Measurements from ENCODE around the gene SBF1. TPM values are rescaled to one million over a fixed set of nuclear protein-coding genes. Genes with fewer than 3 reads are reported as not detected.
A peak's percentile ranks its signal among the peaks of the same experiment; 100 is the strongest.
"Not testable (repeated sequence)": the region's sequence is repeated elsewhere in the genome, so short reads cannot be mapped to it uniquely, and the experiment has no call there.

The SBF1 gene
- total RNA-seq, 1 donor, result 75.1 TPM

DNA sequence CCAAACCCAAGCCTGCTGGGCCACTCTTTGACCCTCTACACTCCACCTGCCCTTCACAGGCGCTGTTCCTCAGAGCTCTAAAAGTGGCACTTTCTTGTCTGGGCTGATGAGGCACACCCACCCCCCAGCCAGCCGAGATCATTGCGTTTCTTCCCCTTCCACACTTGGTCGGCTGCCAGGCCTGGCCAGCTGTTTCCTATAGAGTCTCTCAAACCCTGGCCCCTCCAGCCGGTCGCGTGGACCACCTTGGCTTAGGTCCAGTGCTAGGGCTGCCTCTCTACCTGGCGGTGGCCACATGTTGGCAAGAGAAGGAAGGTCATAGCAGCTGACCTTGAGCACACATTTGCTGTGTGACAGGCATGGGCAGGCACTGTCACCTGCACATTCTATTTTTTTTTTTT, 71.1 kb downstream of the SBF1 start:
- H3K4me3 ChIP-seq (ENCODE audit: low read depth, low read length), result no peak overlapping the region
- TF ChIP-seq, protein P1, sequence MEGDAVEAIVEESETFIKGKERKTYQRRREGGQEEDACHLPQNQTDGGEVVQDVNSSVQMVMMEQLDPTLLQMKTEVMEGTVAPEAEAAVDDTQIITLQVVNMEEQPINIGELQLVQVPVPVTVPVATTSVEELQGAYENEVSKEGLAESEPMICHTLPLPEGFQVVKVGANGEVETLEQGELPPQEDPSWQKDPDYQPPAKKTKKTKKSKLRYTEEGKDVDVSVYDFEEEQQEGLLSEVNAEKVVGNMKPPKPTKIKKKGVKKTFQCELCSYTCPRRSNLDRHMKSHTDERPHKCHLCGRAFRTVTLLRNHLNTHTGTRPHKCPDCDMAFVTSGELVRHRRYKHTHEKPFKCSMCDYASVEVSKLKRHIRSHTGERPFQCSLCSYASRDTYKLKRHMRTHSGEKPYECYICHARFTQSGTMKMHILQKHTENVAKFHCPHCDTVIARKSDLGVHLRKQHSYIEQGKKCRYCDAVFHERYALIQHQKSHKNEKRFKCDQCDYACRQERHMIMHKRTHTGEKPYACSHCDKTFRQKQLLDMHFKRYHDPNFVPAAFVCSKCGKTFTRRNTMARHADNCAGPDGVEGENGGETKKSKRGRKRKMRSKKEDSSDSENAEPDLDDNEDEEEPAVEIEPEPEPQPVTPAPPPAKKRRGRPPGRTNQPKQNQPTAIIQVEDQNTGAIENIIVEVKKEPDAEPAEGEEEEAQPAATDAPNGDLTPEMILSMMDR (IDR thresholded peaks at IDR 0.05; ENCODE audit: insufficient read depth, low read depth, low read length), result no peak
- DNase-seq (ENCODE audit: low read depth), result peak; percentile 14

- H3K4me3 ChIP-seq (ENCODE audit: low read depth, low read length), result no peak overlapping the region
- no peak for DNase-seq (ENCODE audit: low read depth)
- TF ChIP-seq, protein P1 (IDR thresholded peaks at IDR 0.05; ENCODE audit: insufficient read depth, low read depth, low read length), result no peak
Measured at GRCh38 chr22:50401907-50402306, 72.9 kb downstream of the SBF1 start.

- no peak for DNase-seq (ENCODE audit: low read depth)
- H3K4me3 ChIP-seq (ENCODE audit: low read depth, low read length), result no peak overlapping the region
- TF ChIP-seq, protein P1 (IDR thresholded peaks at IDR 0.05; ENCODE audit: insufficient read depth, low read depth, low read length), result no peak
Measured at GRCh38 chr22:50400931-50401330, 73.9 kb downstream of the SBF1 start.

DNA sequence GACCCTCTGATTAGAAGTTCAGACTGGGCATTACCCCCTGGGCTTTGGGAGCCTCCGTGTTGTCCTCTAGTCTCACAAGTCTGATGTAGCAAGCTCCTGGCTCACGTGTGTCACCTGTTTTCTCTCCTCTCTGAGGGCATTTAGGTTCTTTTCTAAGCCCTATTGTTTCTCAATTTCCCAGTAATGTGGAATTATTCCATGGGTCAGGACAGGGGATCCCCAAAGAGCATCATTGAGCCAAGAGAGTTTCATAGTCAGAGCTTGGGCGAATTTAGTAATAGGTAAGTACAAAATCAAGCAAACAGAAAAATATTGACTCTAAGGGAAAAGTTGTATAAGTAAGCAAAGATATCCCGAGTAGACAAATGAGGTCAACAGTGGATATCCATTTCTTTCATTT, 74.4 kb downstream of the SBF1 start:
- DNase-seq (ENCODE audit: low read depth), result no peak
- TF ChIP-seq, protein P1 (IDR thresholded peaks at IDR 0.05; ENCODE audit: insufficient read depth, low read depth, low read length), result no peak
- H3K4me3 ChIP-seq (ENCODE audit: low read depth, low read length), result no peak overlapping the region

- no peak overlapping the region for H3K4me3 ChIP-seq (ENCODE audit: low read depth, low read length)
- TF ChIP-seq, protein P1 (IDR thresholded peaks at IDR 0.05; ENCODE audit: insufficient read depth, low read depth, low read length), result peak; percentile 46
- DNase-seq (ENCODE audit: low read depth), result peak; percentile 13
Measured at GRCh38 chr22:50399751-50400331, 75.0 kb downstream of the SBF1 start.

- H3K4me3 ChIP-seq (ENCODE audit: low read depth, low read length), result no peak overlapping the region
- DNase-seq (ENCODE audit: low read depth), result peak; percentile 14
- TF ChIP-seq, protein P1 (IDR thresholded peaks at IDR 0.05; ENCODE audit: insufficient read depth, low read depth, low read length), result no peak
Measured at GRCh38 chr22:50398831-50399648, 75.8 kb downstream of the SBF1 start.

GRCh38 chr22:50397371-50398060, 77.3 kb downstream of the SBF1 start:
- not testable (repeated sequence) for DNase-seq (ENCODE audit: low read depth); H3K4me3 ChIP-seq (ENCODE audit: low read depth, low read length)
